Neural crest cell (in vitro differentiated cells): ENCODE measurements around the gene NRAS. TPM values are rescaled to one million over a fixed set of nuclear protein-coding genes. Genes with fewer than 3 reads are reported as not detected.
"Not testable (repeated sequence)": the region's sequence is repeated elsewhere in the genome, so short reads cannot be mapped to it uniquely, and the experiment has no call there.

Experiments used
- DNase-seq: peaks from one replicate; pipeline ENCODE4 v3.0.0; 2021; ENCODE audit warnings: low read depth, mixed read lengths, low spot score
- H3K27ac Mint-ChIP-seq: one replicate; pipeline ENCODE4 v1.8.0; 2021; ENCODE audit warnings: mild to moderate bottlenecking, mixed read lengths; ENCODE audit not compliant: unreplicated experiment
- H3K27me3 Mint-ChIP-seq: 2 replicates; pipeline ENCODE4 v1.8.0; 2021; ENCODE audit warnings: low read depth, mild to moderate bottlenecking, mixed read lengths
- H3K36me3 Mint-ChIP-seq: 2 replicates; pipeline ENCODE4 v1.8.0; 2021; ENCODE audit warnings: low read depth, mild to moderate bottlenecking, mixed read lengths
- H3K4me1 Mint-ChIP-seq: 2 replicates; pipeline ENCODE4 v1.8.0; 2021; ENCODE audit warnings: mixed read lengths
- H3K4me3 Mint-ChIP-seq: one replicate; pipeline ENCODE4 v1.8.0; 2021; ENCODE audit warnings: mild to moderate bottlenecking, mixed read lengths
- H3K9me3 Mint-ChIP-seq: 2 replicates; pipeline ENCODE4 v1.8.0; 2021; ENCODE audit warnings: mixed read lengths
- CTCF ChIP-seq: fragments of 200-600 bp; sonication (generic); conservative IDR thresholded peaks from 2 replicates; pipeline ENCODE4 v1.5.0; 2021; ENCODE audit warnings: antibody characterized with exemption, mild to moderate bottlenecking
- total RNA-seq: library from RNA; stranded (reverse); gene quantifications from 2 replicates; pipeline ENCODE4 v1.2.1, GENCODE V29; 2021

The NRAS gene
- total RNA-seq, 1 donor from 2014 or later: 64.8 TPM

DNA sequence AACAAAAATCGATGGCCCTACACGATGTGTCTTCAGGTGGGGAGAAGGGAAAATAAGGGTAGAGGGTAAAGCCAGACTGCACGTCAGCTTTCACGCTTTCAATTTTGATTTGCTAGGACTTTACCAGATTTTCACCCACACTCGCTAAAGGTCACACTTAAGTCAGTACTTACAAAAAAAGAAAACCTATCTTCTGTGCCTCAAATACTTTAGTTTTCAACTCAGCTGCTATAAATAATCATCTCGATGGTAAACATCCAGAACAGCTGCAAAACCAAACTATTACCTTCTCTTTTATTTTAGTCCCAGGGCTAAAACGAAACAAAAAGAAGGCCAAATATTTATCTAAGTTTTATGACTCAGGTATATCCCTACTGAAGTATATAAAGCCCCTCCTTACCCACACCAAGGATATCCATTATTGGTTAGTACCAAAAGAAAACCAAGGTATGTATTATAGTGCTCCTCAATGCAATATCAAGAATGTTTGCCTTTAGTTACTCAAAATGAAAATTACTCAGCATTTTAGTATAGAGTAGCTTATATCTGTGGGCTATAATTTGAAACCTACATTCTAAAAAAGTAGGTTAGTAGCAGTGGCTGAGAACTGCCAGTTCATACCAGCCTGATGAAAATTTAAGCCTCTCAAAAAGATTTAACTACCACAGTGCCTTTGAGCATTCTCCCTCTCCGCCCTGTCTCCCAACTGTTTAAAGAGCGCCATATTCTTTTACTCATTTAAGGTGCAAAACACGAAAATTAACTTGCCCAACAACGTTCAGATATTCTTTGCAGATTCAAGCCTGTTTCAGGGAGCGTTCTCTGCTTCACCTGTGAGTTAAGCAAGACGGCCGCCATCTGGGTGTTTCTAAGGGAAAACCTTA lies 39.7 kb upstream of the NRAS start:
- no peaks in the 10 kb centered on the region for H3K9me3 Mint-ChIP-seq
- peak overlapping the region; percentile 100 for H3K4me3 Mint-ChIP-seq
- DNase-seq: no peak
- H3K27ac Mint-ChIP-seq: peak overlapping the region; percentile 100
- peaks cover 55% of the 10 kb centered on the region for H3K4me1 Mint-ChIP-seq
- peaks cover 7% of the 10 kb centered on the region for H3K36me3 Mint-ChIP-seq
- no peak for TF ChIP-seq CTCF
- peaks cover 2% of the 10 kb centered on the region for H3K27me3 Mint-ChIP-seq

DNA sequence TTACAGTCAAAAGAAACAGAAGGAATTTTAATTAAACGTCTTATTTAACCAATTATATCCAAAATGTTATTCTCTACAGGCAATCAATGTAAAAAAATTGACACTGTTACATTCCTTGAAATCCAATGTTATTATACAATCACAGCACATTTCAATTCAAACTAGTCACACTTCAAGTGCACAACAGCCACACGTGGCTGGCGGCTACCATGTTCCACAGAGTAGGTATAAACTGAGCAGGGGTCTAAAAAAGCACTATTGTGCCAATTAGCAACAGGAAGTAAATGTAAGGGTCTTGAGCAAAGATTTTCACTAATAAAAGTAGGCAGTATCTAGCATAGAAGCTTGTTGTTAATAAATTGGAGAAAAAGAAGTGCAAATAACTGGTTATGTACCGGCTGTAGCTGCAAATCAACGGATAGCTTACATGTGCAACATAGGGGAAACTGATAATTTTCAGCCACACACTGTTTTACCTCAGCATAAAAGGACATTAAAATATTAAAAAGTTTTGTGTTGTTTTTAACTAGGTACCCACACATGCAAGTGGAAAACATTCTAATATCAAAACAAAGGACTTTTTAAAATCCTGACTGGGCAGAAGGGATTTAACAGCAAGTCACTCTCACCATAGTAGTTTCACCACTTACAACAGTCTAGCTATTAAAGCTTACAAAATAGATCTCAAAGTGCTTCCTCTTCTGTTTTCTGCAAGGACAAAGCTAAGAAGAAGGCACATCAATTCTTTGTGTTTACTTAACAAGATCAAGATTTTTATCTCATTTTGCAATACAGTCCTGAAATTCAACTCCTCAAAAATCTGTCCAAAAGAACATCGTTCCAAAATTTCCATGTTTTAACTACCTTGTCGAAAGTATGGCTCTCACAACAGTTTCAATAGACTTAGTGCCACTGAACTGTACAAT lies 38.7 kb upstream of the NRAS start:
- H3K9me3 Mint-ChIP-seq: no peaks in the 10 kb centered on the region
- peaks cover 2% of the 10 kb centered on the region for H3K27me3 Mint-ChIP-seq
- peaks cover 7% of the 10 kb centered on the region for H3K36me3 Mint-ChIP-seq
- H3K4me1 Mint-ChIP-seq: peaks cover 62% of the 10 kb centered on the region
- no peak for DNase-seq
- no peak overlapping the region for H3K27ac Mint-ChIP-seq
- TF ChIP-seq CTCF: no peak
- H3K4me3 Mint-ChIP-seq: peak overlapping the region; percentile 100

DNA sequence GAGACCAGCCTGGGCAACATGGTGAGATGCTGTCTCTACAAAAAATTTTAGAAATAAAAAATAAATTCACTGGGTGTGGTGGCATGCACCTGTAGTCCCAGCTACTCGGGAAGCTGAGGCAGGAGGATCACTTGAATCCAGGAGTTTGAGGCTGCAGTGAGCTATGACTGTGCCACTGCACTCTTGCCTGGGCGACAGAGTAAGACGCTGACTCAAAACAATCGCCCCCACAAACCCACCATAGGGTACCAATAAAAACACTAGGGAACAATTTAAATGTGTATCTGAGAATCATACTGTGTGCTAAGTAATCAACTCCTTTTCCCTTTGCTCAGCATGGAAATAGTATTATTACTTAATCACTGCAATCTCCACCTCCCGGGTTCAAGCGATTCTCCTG lies 37.1 kb upstream of the NRAS start:
- not testable (repeated sequence) for H3K27ac Mint-ChIP-seq, H3K36me3 Mint-ChIP-seq, DNase-seq, H3K27me3 Mint-ChIP-seq, H3K9me3 Mint-ChIP-seq
- Mint-ChIP-seq H3K4me3 (peak overlapping the region; percentile 58), H3K4me1 (peaks cover 65% of the 10 kb centered on the region)

DNA sequence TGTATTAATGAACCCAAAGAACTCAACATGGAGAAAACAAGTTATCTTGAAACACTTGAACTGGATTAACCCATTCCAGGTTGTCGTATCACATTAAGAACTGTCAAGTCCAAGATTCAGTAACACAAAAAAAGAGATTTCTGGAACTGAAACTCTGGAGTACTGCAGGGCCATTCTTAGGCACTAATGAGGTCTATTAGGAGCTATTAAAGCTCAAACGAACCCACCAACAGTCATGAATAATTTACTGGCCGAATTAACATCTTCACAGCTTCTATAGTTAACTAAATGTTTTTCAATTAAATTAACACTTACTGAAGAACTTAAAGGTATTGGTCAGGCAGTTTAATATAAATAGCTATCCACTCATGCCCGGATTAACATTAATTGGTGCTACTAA lies 36.6 kb upstream of the NRAS start:
- Mint-ChIP-seq H3K27me3 (peaks cover 2% of the 10 kb centered on the region), H3K4me1 (peaks cover 61% of the 10 kb centered on the region), H3K36me3 (peaks cover 7% of the 10 kb centered on the region), H3K9me3 (no peaks in the 10 kb centered on the region), H3K4me3 (peak overlapping the region; percentile 58), H3K27ac (no peak overlapping the region)
- DNase-seq: no peak
- no peak for TF ChIP-seq CTCF

DNA sequence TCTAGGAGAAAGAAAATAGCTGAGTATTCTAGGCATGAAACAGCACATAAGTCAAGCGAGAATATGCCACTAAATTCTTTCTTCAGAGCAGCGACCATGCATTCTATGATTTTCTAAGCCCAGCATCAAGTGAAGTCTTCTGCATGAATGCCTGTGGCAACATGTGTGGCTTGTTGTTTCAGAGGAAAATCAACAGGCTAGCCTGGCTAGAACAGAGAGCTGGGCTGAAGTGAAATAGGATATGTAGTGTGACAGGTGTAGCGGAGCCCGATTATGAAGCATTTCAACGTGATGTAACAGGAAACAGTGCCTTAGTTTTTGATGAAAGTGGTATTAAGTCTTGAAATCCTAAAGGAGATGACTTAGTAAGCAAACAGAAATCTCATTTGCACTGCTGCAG lies 34.2 kb upstream of the NRAS start:
- Mint-ChIP-seq H3K27ac (no peak overlapping the region), H3K27me3 (no peaks in the 10 kb centered on the region), H3K36me3 (peaks cover 3% of the 10 kb centered on the region), H3K4me3 (no peak overlapping the region), H3K4me1 (peaks cover 46% of the 10 kb centered on the region), H3K9me3 (no peaks in the 10 kb centered on the region)
- no peak for DNase-seq
- no peak for TF ChIP-seq CTCF
